Neural cell (in vitro differentiated cells): ENCODE results near the gene C17orf113. TPM values are rescaled to one million over a fixed set of nuclear protein-coding genes. Genes with fewer than 3 reads are reported as not detected.

Source experiments
- H2AFZ ChIP-seq: fragments of 200-600, 300-800 bp; sonication (generic), shearing (Covaris generic); 2 replicates; pipeline ENCODE4 v1.6.0; 2014; ENCODE audit warnings: low read depth, mild to moderate bottlenecking, antibody characterized with exemption, low read length, moderate library complexity
- H3F3A ChIP-seq: fragments of 200-600 bp; shearing (Covaris generic); 2 replicates; pipeline ENCODE4 v1.6.1; 2016; ENCODE audit warnings: mild to moderate bottlenecking, moderate library complexity, mixed read lengths, antibody characterized with exemption, low read length; ENCODE audit not compliant: insufficient read depth, poor library complexity, severe bottlenecking
- H3K27ac ChIP-seq: fragments of 200-600, 300-800 bp; sonication (generic), shearing (Covaris generic); 2 replicates; pipeline ENCODE4 v1.5.1; 2014; ENCODE audit warnings: mild to moderate bottlenecking, low read length, moderate library complexity
- H3K27me3 ChIP-seq: fragments of 300-800, 200-600 bp; sonication (generic), shearing (Covaris generic); 2 replicates; pipeline ENCODE4 v1.6.0; 2014; ENCODE audit warnings: mild to moderate bottlenecking, low read depth, low read length, moderate library complexity; ENCODE audit not compliant: insufficient read depth
- H3K36me3 ChIP-seq: fragments of 300-800, 200-600 bp; sonication (generic), shearing (Covaris generic); 2 replicates; pipeline ENCODE4 v1.5.1; 2014; ENCODE audit warnings: mild to moderate bottlenecking, antibody characterized with exemption, low read length, moderate library complexity; ENCODE audit not compliant: insufficient read depth
- H3K4me2 ChIP-seq: fragments of 300-800, 200-600 bp; sonication (generic), shearing (Covaris generic); 2 replicates; pipeline ENCODE4 v1.6.0; 2014; ENCODE audit warnings: mild to moderate bottlenecking, low read length
- H3K4me3 ChIP-seq: fragments of 300-800, 200-600 bp; sonication (generic), shearing (Covaris generic); 2 replicates; pipeline ENCODE4 v1.5.1; 2014; ENCODE audit warnings: mild to moderate bottlenecking, low read length, moderate library complexity
- H3K79me2 ChIP-seq: fragments of 200-600 bp; shearing (Covaris generic); replicated peaks from 2 replicates; pipeline ENCODE4 v1.6.0; 2014; ENCODE audit warnings: mild to moderate bottlenecking, low read length, moderate library complexity; ENCODE audit not compliant: insufficient read depth
- H3K9ac ChIP-seq: fragments of 300-800, 200-600 bp; sonication (generic), shearing (Covaris generic); 2 replicates; pipeline ENCODE4 v1.6.1; 2016; ENCODE audit warnings: mild to moderate bottlenecking, low read length, mixed read lengths
- H3K9me2 ChIP-seq: fragments of 200-600 bp; shearing (Covaris generic); 2 replicates; pipeline ENCODE4 v1.6.1; 2016; ENCODE audit warnings: mild to moderate bottlenecking, low read length, mixed read lengths; ENCODE audit not compliant: insufficient read depth
- H3K9me3 ChIP-seq: fragments of 200-600, 300-800 bp; sonication (generic), shearing (Covaris generic); 2 replicates; pipeline ENCODE4 v1.6.1; 2016; ENCODE audit warnings: mild to moderate bottlenecking, mixed run types, low read length, moderate library complexity, mixed read lengths
- H4K20me1 ChIP-seq: fragments of 200-600 bp; shearing (Covaris generic); 2 replicates; pipeline ENCODE4 v1.6.1; 2016; ENCODE audit warnings: mild to moderate bottlenecking, mixed run types; ENCODE audit not compliant: insufficient read depth
- CTCF ChIP-seq: fragments of 450-650 bp; IDR thresholded peaks from 2 replicates; pipeline ENCODE4 v1.5.1; 2014; ENCODE audit warnings: antibody characterized with exemption, mild to moderate bottlenecking, moderate library complexity; ENCODE audit not compliant: poor library complexity, severe bottlenecking
- EP300 ChIP-seq: fragments of 450-650 bp; conservative IDR thresholded peaks from 2 replicates; pipeline ENCODE4 v1.6.1; 2014; ENCODE audit warnings: antibody characterized with exemption, mild to moderate bottlenecking, moderate library complexity; ENCODE audit not compliant: poor library complexity, severe bottlenecking
- EZH2 ChIP-seq: fragments of 200-600, 300-800 bp; shearing (Covaris generic), sonication (generic); IDR thresholded peaks from 2 replicates; pipeline ENCODE4 v1.6.1; 2014; ENCODE audit warnings: antibody characterized with exemption, low read length, borderline replicate concordance, mild to moderate bottlenecking; ENCODE audit not compliant: insufficient read depth, poor library complexity, severe bottlenecking
- MXI1 ChIP-seq: fragments of 450-650 bp; conservative IDR thresholded peaks from 2 replicates; pipeline ENCODE4 v1.6.1; 2014; ENCODE audit warnings: antibody characterized with exemption, mild to moderate bottlenecking; ENCODE audit not compliant: poor library complexity, severe bottlenecking
- POLR2AphosphoS5 ChIP-seq: IDR thresholded peaks from 2 replicates; pipeline ENCODE4 v1.6.1; 2012
- RAD21 ChIP-seq: fragments of 450-650 bp; conservative IDR thresholded peaks from 2 replicates; pipeline ENCODE4 v1.6.1; 2014; ENCODE audit warnings: antibody characterized with exemption, mild to moderate bottlenecking, moderate library complexity
- REST ChIP-seq: IDR thresholded peaks from 2 replicates; pipeline ENCODE4 v1.6.1; 2012; ENCODE audit warnings: borderline replicate concordance
- SMC3 ChIP-seq: fragments of 450-650 bp; conservative IDR thresholded peaks from 2 replicates; pipeline ENCODE4 v1.6.1; 2014; ENCODE audit warnings: antibody characterized with exemption, mild to moderate bottlenecking, moderate library complexity; ENCODE audit not compliant: poor library complexity
- TAF1 ChIP-seq: IDR thresholded peaks from 2 replicates; pipeline ENCODE4 v1.6.1; 2012; ENCODE audit warnings: low read depth
- polyA plus RNA-seq: library from polyadenylated mRNA; depleted of rRNA; stranded (reverse); fragments of >200 nt; gene quantifications from 2 replicates; pipeline ENCODE4 v1.2.3, GENCODE V29; 2014

C17orf113 gene
- polyA plus RNA-seq, 1 donor from 2014 or later = 5.2 TPM

- Histone ChIP-seq H3K27ac (no peak overlapping the region), H3K4me3 (no peak overlapping the region), H3F3A (no peaks in the 10 kb centered on the region), H3K27me3 (no peaks in the 10 kb centered on the region), H3K9ac (no peak overlapping the region), H4K20me1 (no peaks in the 10 kb centered on the region), H3K36me3 (peaks cover 5% of the 10 kb centered on the region), H3K9me2 (no peaks in the 10 kb centered on the region), H2AFZ (no peak overlapping the region), H3K9me3 (no peaks in the 10 kb centered on the region), H3K4me2 (no peak overlapping the region), H3K79me2 (peaks cover 24% of the 10 kb centered on the region)
- TF ChIP-seq POLR2AphosphoS5 (no peak), RAD21 (no peak), SMC3 (no peak), EP300 (no peak), TAF1 (no peak)
Observed at GRCh38 chr17:42005166-42005565, 45.2 kb downstream of the C17orf113 start.

- no peak overlapping the region for H3K4me2 ChIP-seq
- H3K9me2 ChIP-seq = no peaks in the 10 kb centered on the region
- H3K36me3 ChIP-seq = peaks cover 5% of the 10 kb centered on the region
- H3K27me3 ChIP-seq = no peaks in the 10 kb centered on the region
- no peak for TF ChIP-seq RAD21
- TF ChIP-seq MXI1 = no peak
- no peak for TF ChIP-seq CTCF
- TF ChIP-seq POLR2AphosphoS5 = no peak
- no peak for TF ChIP-seq REST
- no peak for TF ChIP-seq EP300
- no peak for TF ChIP-seq TAF1
- TF ChIP-seq SMC3 = no peak
- no peak for TF ChIP-seq EZH2
- H3F3A ChIP-seq = no peaks in the 10 kb centered on the region
- no peak overlapping the region for H3K4me3 ChIP-seq
- H4K20me1 ChIP-seq = no peaks in the 10 kb centered on the region
- H3K9ac ChIP-seq = no peak overlapping the region
- no peaks in the 10 kb centered on the region for H3K9me3 ChIP-seq
- peaks cover 13% of the 10 kb centered on the region for H3K79me2 ChIP-seq
- no peak overlapping the region for H2AFZ ChIP-seq
- H3K27ac ChIP-seq = no peak overlapping the region
Observed at GRCh38 chr17:42002792-42003301, 47.6 kb downstream of the C17orf113 start.
